K562 (cell line): ENCODE results near the gene PDE8A. TPM values are rescaled to one million over a fixed set of nuclear protein-coding genes. Genes with fewer than 3 reads are reported as not detected.

Source experiments
- ATF7 ChIP-seq: fragments of 450-650 bp; IDR thresholded peaks from 2 replicates; pipeline ENCODE4 v1.7.1; 2014; ENCODE audit warnings: mild to moderate bottlenecking, moderate library complexity
- DPF2 ChIP-seq: fragments of 450-650 bp; IDR thresholded peaks from 2 replicates; pipeline ENCODE4 v1.6.1; 2016
- EP300 ChIP-seq: IDR thresholded peaks from 2 replicates; pipeline ENCODE4 v1.6.1; 2012; ENCODE audit warnings: low read length, improper control_type of control experiment
- GATA2 ChIP-seq: sonication (generic); formaldehyde crosslinking; IDR thresholded peaks from 2 replicates; pipeline ENCODE4 v1.4.0; 2020; ENCODE audit warnings: mild to moderate bottlenecking, missing genetic modification reagents
- JUND ChIP-seq, 2 experiments: IDR thresholded peaks; 2 replicates in 1 of 2; 3 replicates in 1 of 2; pipeline ENCODE4 v1.6.1; 2011; ENCODE audit warnings: borderline replicate concordance in 2 of 2, low read depth in 2 of 2, low read length in 2 of 2, improper control_type of control experiment in 1 of 2, missing biosample characterization in 1 of 2, missing genetic modification characterization in 1 of 2, missing genetic modification reagents in 1 of 2
- MBD2 ChIP-seq: sonication (generic); IDR thresholded peaks from 2 replicates; pipeline ENCODE4 v1.6.1; 2016; ENCODE audit warnings: low read depth, borderline replicate concordance
- NCOA2 ChIP-seq, 2 experiments: fragments of 450-650 bp; IDR thresholded peaks; 2 replicates each; pipeline ENCODE4 v1.6.1; 2018; ENCODE audit warnings: mild to moderate bottlenecking in 2 of 2, moderate library complexity in 1 of 2; ENCODE audit not compliant: partially characterized antibody in 2 of 2
- NFRKB ChIP-seq: fragments of 450-650 bp; IDR thresholded peaks from 2 replicates; pipeline ENCODE4 v1.6.1; 2016; ENCODE audit warnings: low read depth
- NR2C2 ChIP-seq, 2 experiments: fragments of 200-800 bp in 1 of 2; sonication (Bioruptor generic) in 1 of 2; sonication (generic) in 1 of 2; formaldehyde crosslinking in 1 of 2; IDR thresholded peaks; 2 replicates each; pipeline versions ENCODE4 v1.6.1 to v1.8.0; 2016 to 2022; ENCODE audit warnings: mild to moderate bottlenecking in 1 of 2, missing compliant biosample characterization in 1 of 2, missing genetic modification characterization in 1 of 2, missing genetic modification reagents in 1 of 2
- RAD51 ChIP-seq: fragments of 450-650 bp; IDR thresholded peaks from 2 replicates; pipeline ENCODE4 v1.7.1; 2016; ENCODE audit warnings: low read depth, mild to moderate bottlenecking, borderline replicate concordance
- RBM15 ChIP-seq: fragments of 200-400 bp; formaldehyde crosslinking; IDR thresholded peaks from 2 replicates; pipeline ENCODE4 v1.6.1; 2018; ENCODE audit warnings: mild to moderate bottlenecking, low read length, moderate library complexity; ENCODE audit not compliant: insufficient read depth
- RNF2 ChIP-seq: sonication (generic); IDR thresholded peaks from 2 replicates; pipeline ENCODE4 v1.6.1; 2016
- SMAD2 ChIP-seq: fragments of 150-350 bp; IDR thresholded peaks from 2 replicates; pipeline ENCODE4 v1.6.1; 2014; ENCODE audit warnings: low read depth, mild to moderate bottlenecking, low read length
- SMARCE1 ChIP-seq: fragments of 450-650 bp; IDR thresholded peaks from 2 replicates; pipeline ENCODE4 v1.7.1; 2016; ENCODE audit warnings: mild to moderate bottlenecking
- SOX6 ChIP-seq: fragments of 450-650 bp; IDR thresholded peaks from 2 replicates; pipeline ENCODE4 v1.6.1; 2014; ENCODE audit warnings: mild to moderate bottlenecking
- U2AF2 ChIP-seq: fragments of 200-400 bp; formaldehyde crosslinking; optimal IDR thresholded peaks from 2 replicates; pipeline ENCODE3; 2017; ENCODE audit warnings: low read depth, mild to moderate bottlenecking, low read length
- ZBTB7A ChIP-seq: IDR thresholded peaks from 2 replicates; pipeline ENCODE4 v1.6.1; 2011; ENCODE audit warnings: low read depth, mild to moderate bottlenecking, low read length, moderate library complexity, borderline replicate concordance; ENCODE audit not compliant: control insufficient read depth
- ZNF175 ChIP-seq: fragments of 200-800 bp; sonication (Bioruptor generic); IDR thresholded peaks from 2 replicates; pipeline ENCODE4 v1.6.1; 2016; ENCODE audit warnings: low read depth, mild to moderate bottlenecking, missing genetic modification characterization, missing compliant biosample characterization
- ZNF551 ChIP-seq: fragments of 250-450 bp; sonication (Bioruptor Pico); IDR thresholded peaks from 2 replicates; pipeline ENCODE4 v1.5.0; 2021; ENCODE audit warnings: mild to moderate bottlenecking, moderate library complexity
- ZNF644 ChIP-seq: fragments of 200-800 bp; sonication (Bioruptor generic); IDR thresholded peaks from 2 replicates; pipeline ENCODE4 v1.6.1; 2016; ENCODE audit warnings: low read depth, missing genetic modification characterization, missing compliant biosample characterization
- ZNF778 ChIP-seq: fragments of 450-650 bp; formaldehyde crosslinking; IDR thresholded peaks from 2 replicates; pipeline ENCODE4 v1.4.0; 2020; ENCODE audit warnings: mild to moderate bottlenecking, moderate library complexity
- polyA plus RNA-seq, 8 experiments: library from polyadenylated mRNA; depleted of rRNA in 4 of 8; stranded (reverse) in 5 of 8; unstranded in 3 of 8; fragments of >200 nt; fragmentation: Nextera tagmentation in 2 of 8; fragmentation: Illumina TruSeq in 1 of 8; extraction: Ambion mirVana in 2 of 8; extraction: Trizol in 1 of 8; gene quantifications; 2 replicates each; pipeline versions ENCODE4 v1.2.1 to v1.2.3, GENCODE V29; 2011 to 2014; ENCODE audit warnings: inconsistent platforms in 1 of 8, missing spikeins in 1 of 8
- total RNA-seq, 7 experiments: library from RNA; depleted of rRNA in 6 of 7; stranded (reverse); fragments of >200 nt in 6 of 7; fragmentation: Illumina TruSeq in 2 of 7; extraction: Trizol in 2 of 7; gene quantifications; 2 replicates each; pipeline versions ENCODE4 v1.2.1 to v1.2.3, GENCODE V29; 2011 to 2021; ENCODE audit warnings: low replicate concordance in 1 of 7
- TF ChIP-seq, protein P1 (sequence below): fragments of 450-650 bp; IDR thresholded peaks from 2 replicates; pipeline ENCODE4 v1.6.1; 2016; ENCODE audit warnings: mild to moderate bottlenecking
- TF ChIP-seq, protein P2 (sequence below): IDR thresholded peaks from 2 replicates; pipeline ENCODE4 v1.6.1; 2011; ENCODE audit warnings: borderline replicate concordance, low read depth, mild to moderate bottlenecking, moderate library complexity, low read length; ENCODE audit not compliant: insufficient read depth, poor library complexity, severe bottlenecking
- TF ChIP-seq, protein P3 (sequence below), 2 experiments: fragments of 450-650 bp in 1 of 2; sonication (generic) in 1 of 2; formaldehyde crosslinking in 1 of 2; IDR thresholded peaks in 1 of 2; conservative IDR thresholded peaks in 1 of 2; 2 replicates each; pipeline versions ENCODE4 v1.6.1 to v1.8.1; 2016 to 2023; ENCODE audit warnings: mild to moderate bottlenecking in 2 of 2, moderate library complexity in 2 of 2, inconsistent platforms in 1 of 2, missing genetic modification reagents in 1 of 2

The PDE8A gene
- total and polyA plus RNA-seq, 9 of the 15 experiments (the other 6 are each of a cell fraction or from before 2014, with no cell fraction given): 5.9 to 40.3 (median 19.8) TPM

DNA sequence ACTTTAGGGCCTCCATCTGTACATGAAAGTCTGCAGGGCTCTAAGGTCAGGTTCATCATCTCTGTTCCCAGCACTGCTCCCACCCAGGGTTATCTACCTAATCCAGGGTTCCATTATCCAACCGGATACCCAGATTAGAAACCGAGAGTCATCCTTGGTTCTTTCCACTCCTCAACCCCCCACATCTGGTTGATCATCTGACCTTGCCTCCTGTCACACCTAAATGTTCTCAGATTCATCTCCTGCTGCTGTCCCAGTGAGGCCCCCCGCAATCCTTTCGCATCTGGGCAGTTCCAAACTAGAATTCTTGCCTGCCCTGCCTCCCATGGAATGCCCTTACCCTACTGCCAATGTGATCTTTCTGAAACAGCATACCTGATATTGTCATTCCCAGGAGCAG, 136.5 kb downstream of the PDE8A start (continued):
- TF ChIP-seq SMARCE1 (peak; percentile 70; the same call in 1 of the 2 replicates), NCOA2 (IDR thresholded peaks at IDR 0.05; ENCODE audit: partially characterized antibody in 2 of 2) (no peak), RNF2 (no peak), ZNF175 (CRISPR knock-in tag) (no peak), ZNF644 (tag) (0 out of 2 replicates have a peak, but pooled peaks have one; percentile 40), JUND (IDR thresholded peaks at IDR 0.05; ENCODE audit: borderline replicate concordance, low read depth, low read length) (peak; percentile 45; the same call in 1 of the 2 replicates), JUND (tag; IDR thresholded peaks at IDR 0.05; ENCODE audit: borderline replicate concordance, low read depth, low read length) (peak; percentile 36; the same call in 1 of the 3 replicates), RAD51 (peak; percentile 29; the same call in 1 of the 2 replicates), NFRKB (no peak), GATA2 (CRISPR knock-in tag) (peak; percentile 52; the same call in 1 of the 2 replicates), NR2C2 (CRISPR knock-in tag; IDR thresholded peaks at IDR 0.05) (no peak), NR2C2 (tag; IDR thresholded peaks at IDR 0.05) (peak; percentile 55; the same call in 1 of the 2 replicates), SOX6 (peak; percentile 72), EP300 (peak; percentile 92), ZNF778 (CRISPR knock-in tag) (no peak), ZBTB7A (peak; percentile 39; the same call in 1 of the 2 replicates), SMAD2 (no peak), DPF2 (peak; percentile 91), RBM15 (no peak), ATF7 (0 out of 2 replicates have a peak, but pooled peaks have one; percentile 23), MBD2 (0 out of 2 replicates have a peak, but pooled peaks have one; percentile 31), ZNF551 (CRISPR knock-in tag) (no peak), U2AF2 (no peak)
- TF ChIP-seq, protein P1, sequence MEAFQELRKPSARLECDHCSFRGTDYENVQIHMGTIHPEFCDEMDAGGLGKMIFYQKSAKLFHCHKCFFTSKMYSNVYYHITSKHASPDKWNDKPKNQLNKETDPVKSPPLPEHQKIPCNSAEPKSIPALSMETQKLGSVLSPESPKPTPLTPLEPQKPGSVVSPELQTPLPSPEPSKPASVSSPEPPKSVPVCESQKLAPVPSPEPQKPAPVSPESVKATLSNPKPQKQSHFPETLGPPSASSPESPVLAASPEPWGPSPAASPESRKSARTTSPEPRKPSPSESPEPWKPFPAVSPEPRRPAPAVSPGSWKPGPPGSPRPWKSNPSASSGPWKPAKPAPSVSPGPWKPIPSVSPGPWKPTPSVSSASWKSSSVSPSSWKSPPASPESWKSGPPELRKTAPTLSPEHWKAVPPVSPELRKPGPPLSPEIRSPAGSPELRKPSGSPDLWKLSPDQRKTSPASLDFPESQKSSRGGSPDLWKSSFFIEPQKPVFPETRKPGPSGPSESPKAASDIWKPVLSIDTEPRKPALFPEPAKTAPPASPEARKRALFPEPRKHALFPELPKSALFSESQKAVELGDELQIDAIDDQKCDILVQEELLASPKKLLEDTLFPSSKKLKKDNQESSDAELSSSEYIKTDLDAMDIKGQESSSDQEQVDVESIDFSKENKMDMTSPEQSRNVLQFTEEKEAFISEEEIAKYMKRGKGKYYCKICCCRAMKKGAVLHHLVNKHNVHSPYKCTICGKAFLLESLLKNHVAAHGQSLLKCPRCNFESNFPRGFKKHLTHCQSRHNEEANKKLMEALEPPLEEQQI: 0 out of 2 replicates have a peak, but pooled peaks have one; percentile 25
- TF ChIP-seq, protein P2, sequence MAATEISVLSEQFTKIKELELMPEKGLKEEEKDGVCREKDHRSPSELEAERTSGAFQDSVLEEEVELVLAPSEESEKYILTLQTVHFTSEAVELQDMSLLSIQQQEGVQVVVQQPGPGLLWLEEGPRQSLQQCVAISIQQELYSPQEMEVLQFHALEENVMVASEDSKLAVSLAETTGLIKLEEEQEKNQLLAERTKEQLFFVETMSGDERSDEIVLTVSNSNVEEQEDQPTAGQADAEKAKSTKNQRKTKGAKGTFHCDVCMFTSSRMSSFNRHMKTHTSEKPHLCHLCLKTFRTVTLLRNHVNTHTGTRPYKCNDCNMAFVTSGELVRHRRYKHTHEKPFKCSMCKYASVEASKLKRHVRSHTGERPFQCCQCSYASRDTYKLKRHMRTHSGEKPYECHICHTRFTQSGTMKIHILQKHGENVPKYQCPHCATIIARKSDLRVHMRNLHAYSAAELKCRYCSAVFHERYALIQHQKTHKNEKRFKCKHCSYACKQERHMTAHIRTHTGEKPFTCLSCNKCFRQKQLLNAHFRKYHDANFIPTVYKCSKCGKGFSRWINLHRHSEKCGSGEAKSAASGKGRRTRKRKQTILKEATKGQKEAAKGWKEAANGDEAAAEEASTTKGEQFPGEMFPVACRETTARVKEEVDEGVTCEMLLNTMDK: no peak
- TF ChIP-seq, protein P3, sequence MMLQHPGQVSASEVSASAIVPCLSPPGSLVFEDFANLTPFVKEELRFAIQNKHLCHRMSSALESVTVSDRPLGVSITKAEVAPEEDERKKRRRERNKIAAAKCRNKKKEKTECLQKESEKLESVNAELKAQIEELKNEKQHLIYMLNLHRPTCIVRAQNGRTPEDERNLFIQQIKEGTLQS (IDR thresholded peaks at IDR 0.05): no peak
- TF ChIP-seq, protein P3 (CRISPR knock-in tag; conservative IDR thresholded peaks at IDR 0.05): no peak
